PC-3 (cell line): ENCODE data around the gene MPPED1.

Experiments used
- CTCF ChIP-seq: fragments of 300-600 bp; sonication (generic); conservative IDR thresholded peaks from 2 replicates; pipeline ENCODE4 v1.5.1; 2017; ENCODE audit warnings: antibody characterized with exemption, low read depth, mild to moderate bottlenecking, low read length
- EZH2 ChIP-seq: fragments of 300-600 bp; sonication (generic); IDR thresholded peaks from one replicate; pipeline ENCODE4 v1.6.1; 2017; ENCODE audit warnings: antibody characterized with exemption, mild to moderate bottlenecking, low read length; ENCODE audit not compliant: unreplicated experiment

DNA sequence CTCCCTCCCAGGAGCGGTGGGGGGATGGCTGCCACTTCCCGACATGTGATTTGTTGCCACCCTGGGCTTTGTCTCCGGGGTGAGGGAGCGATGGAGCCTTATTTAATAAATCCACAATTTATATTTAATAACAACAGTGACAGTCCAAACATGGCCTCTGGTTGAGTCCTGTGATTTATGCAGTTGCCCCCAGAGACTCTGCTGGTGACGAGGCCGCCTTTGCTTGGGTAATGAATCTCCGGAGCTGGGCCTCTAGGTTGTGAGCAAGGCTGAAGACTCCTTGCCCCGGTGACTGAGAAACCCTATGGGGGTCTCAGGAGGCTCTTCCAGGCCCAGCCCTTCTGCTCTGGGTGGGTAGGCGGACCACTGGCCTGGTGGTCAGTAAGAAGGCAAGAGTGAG is 16.7 kb downstream of the MPPED1 start:
- TF ChIP-seq CTCF (no peak), EZH2 (no peak)
